Keratinocyte (primary cell): ENCODE results near the gene SLC43A1.

ENCODE experiments used
- EZH2 ChIP-seq: IDR thresholded peaks from one replicate; pipeline ENCODE4 v1.6.1; 2012; ENCODE audit warnings: inconsistent platforms, mild to moderate bottlenecking, low read length, moderate library complexity
- TF ChIP-seq, protein P1 (sequence below), 3 experiments: IDR thresholded peaks in 1 of 3; conservative IDR thresholded peaks in 1 of 3; optimal IDR thresholded peaks in 1 of 3; 2 replicates in 2 of 3; 3 replicates in 1 of 3; pipeline versions ENCODE3 to v1.5.1; 2011; ENCODE audit warnings: low read length in 3 of 3, mild to moderate bottlenecking in 3 of 3, moderate library complexity in 2 of 3, control low read depth in 1 of 3, inconsistent platforms in 1 of 3; ENCODE audit not compliant: insufficient read depth in 2 of 3; ENCODE audit errors: extremely low read depth in 1 of 3

DNA sequence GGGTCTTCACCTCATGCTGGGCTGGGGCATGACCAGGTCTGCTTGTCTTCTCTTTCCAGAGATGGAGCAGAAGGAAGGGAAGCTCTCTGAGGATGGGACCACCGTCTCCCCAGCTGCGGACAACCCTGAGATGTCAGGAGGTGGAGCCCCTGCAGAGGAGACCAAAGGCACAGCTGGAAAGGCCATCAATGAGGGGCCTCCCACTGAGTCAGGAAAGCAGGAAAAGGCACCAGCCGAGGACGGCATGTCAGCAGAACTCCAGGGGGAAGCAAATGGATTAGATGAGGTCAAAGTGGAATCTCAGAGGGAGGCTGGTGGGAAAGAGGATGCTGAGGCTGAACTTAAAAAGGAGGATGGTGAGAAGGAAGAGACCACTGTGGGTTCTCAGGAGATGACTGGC, 27.1 kb upstream of the SLC43A1 start:
- TF ChIP-seq, protein P1, sequence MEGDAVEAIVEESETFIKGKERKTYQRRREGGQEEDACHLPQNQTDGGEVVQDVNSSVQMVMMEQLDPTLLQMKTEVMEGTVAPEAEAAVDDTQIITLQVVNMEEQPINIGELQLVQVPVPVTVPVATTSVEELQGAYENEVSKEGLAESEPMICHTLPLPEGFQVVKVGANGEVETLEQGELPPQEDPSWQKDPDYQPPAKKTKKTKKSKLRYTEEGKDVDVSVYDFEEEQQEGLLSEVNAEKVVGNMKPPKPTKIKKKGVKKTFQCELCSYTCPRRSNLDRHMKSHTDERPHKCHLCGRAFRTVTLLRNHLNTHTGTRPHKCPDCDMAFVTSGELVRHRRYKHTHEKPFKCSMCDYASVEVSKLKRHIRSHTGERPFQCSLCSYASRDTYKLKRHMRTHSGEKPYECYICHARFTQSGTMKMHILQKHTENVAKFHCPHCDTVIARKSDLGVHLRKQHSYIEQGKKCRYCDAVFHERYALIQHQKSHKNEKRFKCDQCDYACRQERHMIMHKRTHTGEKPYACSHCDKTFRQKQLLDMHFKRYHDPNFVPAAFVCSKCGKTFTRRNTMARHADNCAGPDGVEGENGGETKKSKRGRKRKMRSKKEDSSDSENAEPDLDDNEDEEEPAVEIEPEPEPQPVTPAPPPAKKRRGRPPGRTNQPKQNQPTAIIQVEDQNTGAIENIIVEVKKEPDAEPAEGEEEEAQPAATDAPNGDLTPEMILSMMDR (optimal IDR thresholded peaks at IDR 0.05 in 1 of 3, IDR thresholded peaks at IDR 0.05 in 1 of 3, conservative IDR thresholded peaks at IDR 0.05 in 1 of 3; ENCODE audit: extremely low read depth in 1 of 3, insufficient read depth in 2 of 3, low read length in 3 of 3): no peak
- no peak for TF ChIP-seq EZH2
